WTC11 (cell line): ENCODE data around the gene MYO15B. TPM values are rescaled to one million over a fixed set of nuclear protein-coding genes. Genes with fewer than 3 reads are reported as not detected.

ENCODE experiments used
- ATAC-seq: fragments of 200-7000 bp; cut with Tn5 transposase; 2 replicates; pipeline ENCODE4 v1.10.0; 2021; ENCODE audit warnings: mild to moderate bottlenecking, moderate library complexity
- CTCF ChIA-PET: fragments of 300-600 bp; sonication (Branson Sonifier 250); formaldehyde crosslinking; loops from one replicate; lab custom pipeline; 2021; ENCODE audit warnings: antibody characterized with exemption; lab: Charles Lee
- POLR2A ChIA-PET: fragments of 350-600 bp; sonication (Branson Sonifier 250); formaldehyde crosslinking; loops from one replicate; lab custom pipeline; 2021; ENCODE audit warnings: antibody characterized with exemption; lab: Charles Lee
- DNase-seq: peaks from one replicate; pipeline ENCODE4 v3.0.0; 2021; ENCODE audit warnings: low spot score
- H3K27ac Mint-ChIP-seq: 2 replicates; pipeline ENCODE4 v1.8.0; 2021; ENCODE audit warnings: mixed read lengths
- H3K27me3 Mint-ChIP-seq: 2 replicates; pipeline ENCODE4 v1.8.0; 2021; ENCODE audit warnings: low read depth, mild to moderate bottlenecking, moderate library complexity, mixed read lengths
- H3K36me3 Mint-ChIP-seq: 2 replicates; pipeline ENCODE4 v1.8.0; 2021; ENCODE audit warnings: mixed read lengths
- H3K4me1 Mint-ChIP-seq: 2 replicates; pipeline ENCODE4 v1.8.0; 2022; ENCODE audit warnings: mixed read lengths
- H3K4me3 Mint-ChIP-seq: 2 replicates; pipeline ENCODE4 v1.8.0; 2021; ENCODE audit warnings: mild to moderate bottlenecking, moderate library complexity, mixed read lengths
- H3K9me3 Mint-ChIP-seq: 2 replicates; pipeline ENCODE4 v1.8.0; 2021; ENCODE audit warnings: mixed read lengths
- ERG ChIP-seq: fragments of 250-450 bp; sonication (Bioruptor Pico); IDR thresholded peaks from 2 replicates; pipeline ENCODE4 v1.8.0; 2021; ENCODE audit warnings: mild to moderate bottlenecking
- FOXK1 ChIP-seq: sonication (generic); formaldehyde crosslinking; IDR thresholded peaks from 2 replicates; pipeline ENCODE4 v1.8.0; 2022; ENCODE audit warnings: mild to moderate bottlenecking, moderate library complexity, missing genetic modification reagents
- HMGXB4 ChIP-seq: sonication (generic); formaldehyde crosslinking; IDR thresholded peaks from 2 replicates; pipeline ENCODE4 v1.8.1; 2023; ENCODE audit warnings: mild to moderate bottlenecking, moderate library complexity, missing genetic modification reagents
- IRF2 ChIP-seq: sonication (generic); formaldehyde crosslinking; IDR thresholded peaks from 2 replicates; pipeline ENCODE4 v1.8.0; 2022; ENCODE audit warnings: low read depth, missing genetic modification reagents, borderline replicate concordance
- MAX ChIP-seq: sonication (generic); formaldehyde crosslinking; IDR thresholded peaks from 2 replicates; pipeline ENCODE4 v1.8.0; 2022; ENCODE audit warnings: mild to moderate bottlenecking, missing genetic modification reagents
- MLX ChIP-seq: sonication (generic); formaldehyde crosslinking; IDR thresholded peaks from 2 replicates; pipeline ENCODE4 v1.8.1; 2023; ENCODE audit warnings: mild to moderate bottlenecking, missing genetic modification reagents, moderate library complexity
- MXD4 ChIP-seq: fragments of 250-450 bp; sonication (Bioruptor Pico); IDR thresholded peaks from 2 replicates; pipeline ENCODE4 v1.8.0; 2021; ENCODE audit warnings: mild to moderate bottlenecking, moderate library complexity, borderline replicate concordance
- MYBL2 ChIP-seq: sonication (generic); formaldehyde crosslinking; IDR thresholded peaks from 2 replicates; pipeline ENCODE4 v1.8.1; 2023; ENCODE audit warnings: mild to moderate bottlenecking, moderate library complexity, missing genetic modification reagents
- NFATC4 ChIP-seq: fragments of 250-450 bp; sonication (Bioruptor Pico); IDR thresholded peaks from 2 replicates; pipeline ENCODE4 v1.9.0; 2021; ENCODE audit warnings: mild to moderate bottlenecking
- PREB ChIP-seq: sonication (generic); formaldehyde crosslinking; IDR thresholded peaks from 2 replicates; pipeline ENCODE4 v1.8.1; 2022; ENCODE audit warnings: mild to moderate bottlenecking, missing genetic modification reagents, moderate library complexity, borderline replicate concordance
- PRRX2 ChIP-seq: fragments of 250-450 bp; sonication (Bioruptor Pico); IDR thresholded peaks from 2 replicates; pipeline ENCODE4 v1.8.0; 2021; ENCODE audit warnings: mild to moderate bottlenecking
- STAT6 ChIP-seq: sonication (generic); formaldehyde crosslinking; conservative IDR thresholded peaks from 2 replicates; pipeline ENCODE4 v1.8.1; 2023; ENCODE audit warnings: mild to moderate bottlenecking, low read depth, missing genetic modification reagents, moderate library complexity
- TEAD1 ChIP-seq: sonication (generic); formaldehyde crosslinking; IDR thresholded peaks from 2 replicates; pipeline ENCODE4 v1.8.0; 2022; ENCODE audit warnings: mild to moderate bottlenecking, missing genetic modification reagents
- ZBTB21 ChIP-seq: sonication (generic); formaldehyde crosslinking; IDR thresholded peaks from 2 replicates; pipeline ENCODE4 v1.8.1; 2023; ENCODE audit warnings: mild to moderate bottlenecking, missing genetic modification reagents, borderline replicate concordance
- ZBTB43 ChIP-seq: sonication (generic); formaldehyde crosslinking; IDR thresholded peaks from 2 replicates; pipeline ENCODE4 v1.8.1; 2023; ENCODE audit warnings: mild to moderate bottlenecking, missing genetic modification reagents
- ZNF263 ChIP-seq: sonication (generic); formaldehyde crosslinking; IDR thresholded peaks from 2 replicates; pipeline ENCODE4 v1.8.1; 2022; ENCODE audit warnings: low read depth, mild to moderate bottlenecking, moderate library complexity, missing genetic modification reagents
- ZNF423 ChIP-seq: fragments of 250-450 bp; sonication (Bioruptor Pico); IDR thresholded peaks from 2 replicates; pipeline ENCODE4 v2.1.2; 2022; ENCODE audit warnings: mild to moderate bottlenecking, moderate library complexity
- ZNF425 ChIP-seq: fragments of 250-450 bp; sonication (Bioruptor Pico); conservative IDR thresholded peaks from 2 replicates; pipeline ENCODE4 v1.9.0; 2021; ENCODE audit warnings: mild to moderate bottlenecking
- ZNF512 ChIP-seq: sonication (generic); formaldehyde crosslinking; IDR thresholded peaks from 2 replicates; pipeline ENCODE4 v1.8.1; 2022; ENCODE audit warnings: missing genetic modification reagents, borderline replicate concordance
- total RNA-seq: library from RNA; stranded (reverse); gene quantifications from 3 replicates; pipeline ENCODE4 v1.2.3, GENCODE V29; 2021

The MYO15B gene
- total RNA-seq, 1 experiment from 2014 or later, result 35.6 TPM

- Mint-ChIP-seq H3K27ac (no peak overlapping the region; the same call in 1 of the 2 replicates), H3K36me3 (no peaks in the 10 kb centered on the region), H3K4me3 (no peak overlapping the region), H3K9me3 (no peaks in the 10 kb centered on the region), H3K27me3 (no peaks in the 10 kb centered on the region), H3K4me1 (no peaks in the 10 kb centered on the region)
- POLR2A ChIA-PET, result no interaction called here
- TF ChIP-seq HMGXB4 (CRISPR knock-in tag) (no peak), PREB (no peak), ZBTB43 (CRISPR knock-in tag) (no peak)
- ATAC-seq (no peak), DNase-seq (no peak)
- CTCF ChIA-PET, result interaction anchor here (0.5 to 19.0 kb wide), 7 partner anchors 13 to 141 kb away, joined by 3 to 304 read pairs (median 6); partner anchors contain the start of gene SMIM5
Measured at GRCh38 chr17:75611851-75612429, 24.3 kb downstream of the MYO15B start.

GRCh38 chr17:75612906-75613626 is 25.5 kb downstream of the MYO15B start:
- no peak for DNase-seq
- no peak for ATAC-seq
- H3K27ac Mint-ChIP-seq, result no peak overlapping the region
- H3K9me3 Mint-ChIP-seq, result no peaks in the 10 kb centered on the region
- no peaks in the 10 kb centered on the region for H3K36me3 Mint-ChIP-seq
- POLR2A ChIA-PET, result no interaction called here
- CTCF ChIA-PET, result interaction anchor here (0.9 to 19.0 kb wide), 12 partner anchors 8 to 217 kb away, joined by 3 to 304 read pairs (median 12); partner anchors contain the start of genes SMIM5 and TSEN54
- no peaks in the 10 kb centered on the region for H3K27me3 Mint-ChIP-seq
- H3K4me1 Mint-ChIP-seq, result no peaks in the 10 kb centered on the region
- no peak overlapping the region for H3K4me3 Mint-ChIP-seq
- TF ChIP-seq FOXK1 (CRISPR knock-in tag) (no peak), ZNF423 (CRISPR knock-in tag) (no peak), PRRX2 (no peak), NFATC4 (no peak), STAT6 (CRISPR knock-in tag) (no peak), TEAD1 (CRISPR knock-in tag) (no peak), ZBTB21 (no peak), MXD4 (CRISPR knock-in tag) (no peak), MLX (CRISPR knock-in tag) (no peak), MYBL2 (no peak), ZNF425 (CRISPR knock-in tag) (no peak), IRF2 (CRISPR knock-in tag) (no peak), MAX (CRISPR knock-in tag) (no peak), ZNF512 (CRISPR knock-in tag) (no peak), ZNF263 (no peak), ERG (CRISPR knock-in tag) (no peak)
